Sciatic nerve (tissue), 2 donors: Measurements from ENCODE around the gene GK. TPM values are rescaled to one million over a fixed set of nuclear protein-coding genes. Genes with fewer than 3 reads are reported as not detected.
A peak's percentile ranks its signal among the peaks of the same experiment; 100 is the strongest.
"Not testable (repeated sequence)": the region's sequence is repeated elsewhere in the genome, so short reads cannot be mapped to it uniquely, and the experiment has no call there.

Source experiments
- ATAC-seq: fragments of 200-7000 bp; cut with Tn5 transposase; one replicate; pipeline ENCODE4 v1.9.1; 2020; ENCODE audit warnings: mild to moderate bottlenecking, moderate library complexity
- DNase-seq: peaks from one replicate; pipeline ENCODE4 v3.0.0-alpha.2; 2020; ENCODE audit warnings: low spot score
- intact Hi-C: fragments of 100-400 bp; cut with DNase I; formaldehyde crosslinking; loops from one replicate; pipeline ENCODE4 v1.14.2; 2022
- total RNA-seq: library from RNA; stranded (reverse); fragmentation: NEBNext Ultra II Directional; extraction: Animal tissue kit (Norgen Biotek cat#: 25700); gene quantifications from one replicate; pipeline ENCODE4 v1.2.1, GENCODE V29; 2021
- donor health status: DM: no; HTN: no; CAD: no.
- donor health status: DM: no; HTN: no; CAD: no.

GK gene
- total RNA-seq, 1 donor from 2014 or later: 20.3 TPM

GRCh38 chrX:30649859-30650258 lies 3.4 kb upstream of the GK start:
- DNase-seq: no peak
- intact Hi-C loops: no loop called here

GRCh38 chrX:30652527-30653414 lies 452 bp upstream of the GK start:
- DNase-seq: peak; percentile 95
- ATAC-seq: peak; percentile 98
- intact Hi-C loops: no loop called here

More at GRCh38 chrX:30649859-30650258, 3.4 kb upstream of the GK start:
- ATAC-seq: no peak

GRCh38 chrX:30654386-30654785 lies 1.2 kb downstream of the GK start:
- DNase-seq, ATAC-seq, intact Hi-C loops: not testable (repeated sequence)

GRCh38 chrX:30654989-30655607 lies 1.9 kb downstream of the GK start:
- no peak for DNase-seq
- no peak for ATAC-seq
- intact Hi-C loops: no loop called here

- ATAC-seq: no peak
- intact Hi-C loops: no loop called here
Measured at GRCh38 chrX:30655991-30656390, 2.8 kb downstream of the GK start.

GRCh38 chrX:30657196-30658161 lies 4.3 kb downstream of the GK start:
- DNase-seq (no peak), ATAC-seq (no peak)
- intact Hi-C loops: no loop called here

More at GRCh38 chrX:30655991-30656390, 2.8 kb downstream of the GK start:
- no peak for DNase-seq

GRCh38 chrX:30659421-30659820 lies 6.2 kb downstream of the GK start:
- intact Hi-C loops: no loop called here
- ATAC-seq: no peak
- DNase-seq: no peak

GRCh38 chrX:30661228-30661627 lies 8.0 kb downstream of the GK start:
- DNase-seq (no peak), ATAC-seq (no peak)
- intact Hi-C loops: no loop called here

GRCh38 chrX:30663322-30663721 lies 10.1 kb downstream of the GK start:
- no peak for DNase-seq

GRCh38 chrX:30665471-30665870 lies 12.2 kb downstream of the GK start:
- DNase-seq (no peak), ATAC-seq (no peak)
- intact Hi-C loops: no loop called here

More at GRCh38 chrX:30663322-30663721, 10.1 kb downstream of the GK start:
- ATAC-seq: no peak
- intact Hi-C loops: no loop called here

- ATAC-seq (no peak), DNase-seq (no peak)
- intact Hi-C loops: no loop called here
Measured at GRCh38 chrX:30666094-30666493, 12.9 kb downstream of the GK start.

- no peak for ATAC-seq
- intact Hi-C loops: no loop called here
Measured at GRCh38 chrX:30668581-30668980, 15.4 kb downstream of the GK start.

GRCh38 chrX:30671189-30671588 lies 18.0 kb downstream of the GK start:
- DNase-seq, intact Hi-C loops, ATAC-seq: not testable (repeated sequence)

More at GRCh38 chrX:30668581-30668980, 15.4 kb downstream of the GK start:
- DNase-seq: no peak

- no peak for ATAC-seq
- intact Hi-C loops: no loop called here
- DNase-seq: no peak
Measured at GRCh38 chrX:30673127-30673796, 20.0 kb downstream of the GK start.

- no peak for ATAC-seq
- intact Hi-C loops: no loop called here
- no peak for DNase-seq
Measured at GRCh38 chrX:30673884-30674598, 20.8 kb downstream of the GK start.

GRCh38 chrX:30674799-30675198 lies 21.6 kb downstream of the GK start:
- no peak for DNase-seq
- intact Hi-C loops: no loop called here
- ATAC-seq: no peak

GRCh38 chrX:30679369-30679768 lies 26.1 kb downstream of the GK start:
- DNase-seq: no peak
- ATAC-seq: no peak
- intact Hi-C loops: no loop called here

GRCh38 chrX:30680618-30681017 lies 27.4 kb downstream of the GK start:
- no peak for ATAC-seq
- intact Hi-C loops: no loop called here
- DNase-seq: no peak
